Measurements from ENCODE around the gene SHH. TPM values are rescaled to one million over a fixed set of nuclear protein-coding genes. Genes with fewer than 3 reads are reported as not detected.

The SHH gene
- total and polyA plus RNA-seq, 2 of the 4 experiments (the other 2 are of a cell fraction) = under 0.01 to 0.03 TPM

DNA sequence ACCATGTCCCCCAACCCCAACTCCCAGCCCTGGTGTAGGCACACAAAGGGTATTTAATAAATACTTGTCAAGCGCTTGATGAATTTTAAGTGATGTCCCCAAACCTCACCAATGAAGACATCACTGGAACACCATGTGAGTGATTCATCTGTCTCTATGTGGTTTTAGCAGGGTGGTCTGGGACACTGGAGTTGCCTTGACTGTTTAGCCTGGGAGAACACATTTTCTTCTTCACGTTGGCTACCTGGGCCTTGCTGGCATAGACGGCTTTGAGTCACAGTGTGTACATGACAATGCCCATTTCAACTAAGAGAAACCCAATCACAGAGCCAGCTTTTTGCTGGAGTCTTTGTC, 24.8 kb upstream of the SHH start:
- H3K18ac ChIP-seq (ENCODE audit: low read depth, low read length) = no peak overlapping the region
- H3K4me2 ChIP-seq (ENCODE audit: low read depth, low read length) = no peak overlapping the region
- H2AK5ac ChIP-seq (ENCODE audit: low read depth, low read length) = no peak overlapping the region
- H3K79me1 ChIP-seq (ENCODE audit: low read depth in 1 of 2, low read length in 2 of 2) = no peaks in the 10 kb centered on the region
- no peak overlapping the region for H3K4ac ChIP-seq (ENCODE audit: low read depth, low read length)
- dilution Hi-C loops (cut with HindIII; ENCODE audit: low sequenced_read_pairs, unreplicated experiment) = no loop called here
- no peak overlapping the region for H2AFZ ChIP-seq (replicated peaks; ENCODE audit: low read length, poor library complexity)
- H3K4me1 ChIP-seq (ENCODE audit: control insufficient read depth, insufficient read depth, low read length) = no peaks in the 10 kb centered on the region
- no peak overlapping the region for H3K56ac ChIP-seq (ENCODE audit: extremely low read depth, insufficient read depth, low read length)
- in situ Hi-C loops (cut with MboI; ENCODE audit: low sequenced_read_pairs) = no loop called here
- H3K9ac ChIP-seq (ENCODE audit: low read depth, low read length) = no peak overlapping the region
- no peak overlapping the region for H2BK20ac ChIP-seq (ENCODE audit: low read depth, low read length)
- no peak overlapping the region for H2BK5ac ChIP-seq (ENCODE audit: low read depth, low read length, poor library complexity, severe bottlenecking)
- BruUV-seq (replicated peaks) = no TSS peak
- no peak for TF ChIP-seq MAZ (IDR thresholded peaks at IDR 0.05; ENCODE audit: borderline replicate concordance, low read depth, low read length)
- no peaks in the 10 kb centered on the region for H3K27me3 ChIP-seq (ENCODE audit: control insufficient read depth, insufficient read depth, low read length)
- H2BK15ac ChIP-seq (ENCODE audit: low read depth, low read length) = no peak overlapping the region
- no peak overlapping the region for H2AK9ac ChIP-seq (replicated peaks; ENCODE audit: low read depth, low read length, poor library complexity)
- ChIA-PET POLR2A (ENCODE audit: unreplicated experiment) (no interaction called here), CTCF (no interaction called here)
- H3K9me3 ChIP-seq (ENCODE audit: control insufficient read depth, insufficient read depth, low read length) = peaks cover 7% of the 10 kb centered on the region; the same call in 1 of the 2 replicates
- no peak overlapping the region for H3K27ac ChIP-seq (ENCODE audit: insufficient read depth, low read length)
- H3K14ac ChIP-seq (replicated peaks; ENCODE audit: low read depth, low read length) = no peak overlapping the region
- H3K36me3 ChIP-seq (ENCODE audit: control insufficient read depth, insufficient read depth, low read length) = no peaks in the 10 kb centered on the region
- intact Hi-C loops (cut with micrococcal nuclease) = no loop called here
- WGBS, 2 experiments (ENCODE audit: extremely low coverage in 2 of 2, insufficient read length in 1 of 2) = no CpG with 5 or more reads among the region's 3 CpGs
- H2BK120ac ChIP-seq (ENCODE audit: low read depth, low read length) = no peak overlapping the region
- ATAC-seq (ENCODE audit: low read depth) (no peak), DNase-seq (no peak)
- no peak overlapping the region for H4K91ac ChIP-seq (ENCODE audit: insufficient read depth, low read depth, low read length)
- H4K8ac ChIP-seq (ENCODE audit: low read depth in 2 of 2, low read length in 2 of 2) = no peak overlapping the region
- no peak overlapping the region for H3K4me3 ChIP-seq (ENCODE audit: insufficient read depth, low read depth, low read length)
- no peaks in the 10 kb centered on the region for H4K20me1 ChIP-seq (ENCODE audit: insufficient read depth, low read length)
- no peak overlapping the region for H3K23ac ChIP-seq (ENCODE audit: low read depth, low read length)
- no peak overlapping the region for H4K5ac ChIP-seq (ENCODE audit: low read depth, low read length)
- no peaks in the 10 kb centered on the region for H3K9me1 ChIP-seq (ENCODE audit: insufficient read depth, low read length)
